Hepatocyte (in vitro differentiated cells): ENCODE results near the gene CDHR1. TPM values are rescaled to one million over a fixed set of nuclear protein-coding genes. Genes with fewer than 3 reads are reported as not detected.

Experiments
- DNase-seq: peaks from one replicate; pipeline ENCODE4 v3.0.0-alpha.2; 2016; ENCODE audit warnings: low spot score
- H2AFZ ChIP-seq: fragments of 200-600 bp; sonication (generic); 2 replicates; pipeline ENCODE4 v1.6.0; 2016; ENCODE audit warnings: antibody characterized with exemption, mild to moderate bottlenecking
- H3K27ac ChIP-seq: fragments of 200-600 bp; sonication (generic); 2 replicates; pipeline ENCODE4 v1.5.1; 2016; ENCODE audit warnings: mild to moderate bottlenecking
- H3K27me3 ChIP-seq: fragments of 200-600 bp; sonication (generic); 2 replicates; pipeline ENCODE4 v1.6.1; 2016
- H3K36me3 ChIP-seq: fragments of 200-600 bp; sonication (generic); replicated peaks from 2 replicates; pipeline ENCODE4 v1.5.1; 2016; ENCODE audit warnings: low read depth; ENCODE audit not compliant: insufficient read depth
- H3K4me1 ChIP-seq: fragments of 200-600 bp; sonication (generic); 2 replicates; pipeline ENCODE4 v1.5.1; 2016; ENCODE audit warnings: mild to moderate bottlenecking, moderate library complexity; ENCODE audit not compliant: insufficient read depth
- H3K4me2 ChIP-seq: fragments of 200-600 bp; sonication (generic); 2 replicates; pipeline ENCODE4 v1.6.0; 2016
- H3K4me3 ChIP-seq: fragments of 200-600 bp; sonication (generic); 2 replicates; pipeline ENCODE4 v1.5.1; 2016; ENCODE audit warnings: mild to moderate bottlenecking
- H3K79me2 ChIP-seq: fragments of 200-600 bp; sonication (generic); 2 replicates; pipeline ENCODE4 v1.6.0; 2017; ENCODE audit warnings: mild to moderate bottlenecking
- H3K9me2 ChIP-seq: fragments of 200-600 bp; sonication (generic); replicated peaks from 2 replicates; pipeline ENCODE4 v1.6.0; 2017; ENCODE audit warnings: mild to moderate bottlenecking; ENCODE audit not compliant: insufficient read depth
- H3K9me3 ChIP-seq: fragments of 200-600 bp; sonication (generic); 2 replicates; pipeline ENCODE4 v1.5.1; 2016; ENCODE audit warnings: low read depth, mild to moderate bottlenecking
- H4K20me1 ChIP-seq: fragments of 200-600 bp; sonication (generic); 2 replicates; pipeline ENCODE4 v1.6.0; 2016; ENCODE audit warnings: mild to moderate bottlenecking; ENCODE audit not compliant: insufficient read depth, poor library complexity, severe bottlenecking
- EZH2 ChIP-seq: fragments of 200-600 bp; sonication (generic); IDR thresholded peaks from 2 replicates; pipeline ENCODE4 v1.6.1; 2016; ENCODE audit warnings: antibody characterized with exemption, mild to moderate bottlenecking, borderline replicate concordance
- EZH2phosphoT487 ChIP-seq: fragments of 200-600 bp; sonication (generic); IDR thresholded peaks from one replicate; pipeline ENCODE4 v1.6.1; 2018; ENCODE audit warnings: antibody characterized with exemption, mild to moderate bottlenecking, low read depth, moderate library complexity; ENCODE audit not compliant: unreplicated experiment, severe bottlenecking
- WGBS: methylation state at CpG from one replicate; pipeline ENCODE4 v1.1.6; 2016; ENCODE audit warnings: low lambda C conversion rate; ENCODE audit errors: missing lambda C conversion rate; 5-methylcytosine and 5-hydroxymethylcytosine counted together
- polyA plus RNA-seq: library from polyadenylated mRNA; unstranded; fragments of >200 nt; fragmentation: Nextera tagmentation; extraction: Ambion mirVana; gene quantifications from 2 replicates; pipeline ENCODE4 v1.2.1, GENCODE V29; 2016
- total RNA-seq: library from RNA; depleted of rRNA; stranded (reverse); fragments of >200 nt; gene quantifications from 2 replicates; pipeline ENCODE4 v1.2.3, GENCODE V29; 2014
- TF ChIP-seq, protein P1 (sequence below): fragments of 200-600 bp; sonication (generic); IDR thresholded peaks from 2 replicates; pipeline ENCODE4 v1.5.1; 2016; ENCODE audit warnings: antibody characterized with exemption, mild to moderate bottlenecking; ENCODE audit not compliant: poor library complexity

The CDHR1 gene
- total and polyA plus RNA-seq, 2 experiments from 2014 or later: 0.03 TPM; not detected in 1

DNA sequence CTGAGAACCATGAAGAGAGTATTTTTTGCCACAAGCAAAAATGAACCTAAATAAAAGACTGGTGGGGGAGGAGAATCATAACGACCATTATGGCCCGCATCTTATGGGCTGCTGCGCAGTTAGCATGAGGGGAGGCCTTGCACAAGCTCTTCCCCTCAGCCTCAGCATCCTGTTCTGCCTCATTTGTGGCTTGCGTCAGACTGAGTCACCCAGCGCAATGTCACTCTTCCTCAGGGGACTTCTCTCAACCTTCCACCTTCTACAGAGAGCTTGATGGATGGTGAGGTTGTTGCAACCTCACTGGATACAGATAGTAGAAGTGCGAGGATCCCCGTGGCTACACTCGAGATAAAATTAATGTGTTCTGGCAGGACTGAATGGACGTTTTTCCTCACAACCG, 37.6 kb upstream of the CDHR1 start:
- H3K9me2 ChIP-seq: no peaks in the 10 kb centered on the region
- no peaks in the 10 kb centered on the region for H4K20me1 ChIP-seq
- H2AFZ ChIP-seq: no peak overlapping the region
- no peak overlapping the region for H3K27ac ChIP-seq
- no peaks in the 10 kb centered on the region for H3K36me3 ChIP-seq
- DNase-seq: no peak
- no peaks in the 10 kb centered on the region for H3K4me1 ChIP-seq
- H3K9me3 ChIP-seq: no peaks in the 10 kb centered on the region
- no peak overlapping the region for H3K4me2 ChIP-seq
- H3K4me3 ChIP-seq: no peak overlapping the region
- 86% methylated on average over 10 of the region's 10 CpGs for WGBS
- TF ChIP-seq EZH2phosphoT487 (no peak), EZH2 (no peak)
- TF ChIP-seq, protein P1, sequence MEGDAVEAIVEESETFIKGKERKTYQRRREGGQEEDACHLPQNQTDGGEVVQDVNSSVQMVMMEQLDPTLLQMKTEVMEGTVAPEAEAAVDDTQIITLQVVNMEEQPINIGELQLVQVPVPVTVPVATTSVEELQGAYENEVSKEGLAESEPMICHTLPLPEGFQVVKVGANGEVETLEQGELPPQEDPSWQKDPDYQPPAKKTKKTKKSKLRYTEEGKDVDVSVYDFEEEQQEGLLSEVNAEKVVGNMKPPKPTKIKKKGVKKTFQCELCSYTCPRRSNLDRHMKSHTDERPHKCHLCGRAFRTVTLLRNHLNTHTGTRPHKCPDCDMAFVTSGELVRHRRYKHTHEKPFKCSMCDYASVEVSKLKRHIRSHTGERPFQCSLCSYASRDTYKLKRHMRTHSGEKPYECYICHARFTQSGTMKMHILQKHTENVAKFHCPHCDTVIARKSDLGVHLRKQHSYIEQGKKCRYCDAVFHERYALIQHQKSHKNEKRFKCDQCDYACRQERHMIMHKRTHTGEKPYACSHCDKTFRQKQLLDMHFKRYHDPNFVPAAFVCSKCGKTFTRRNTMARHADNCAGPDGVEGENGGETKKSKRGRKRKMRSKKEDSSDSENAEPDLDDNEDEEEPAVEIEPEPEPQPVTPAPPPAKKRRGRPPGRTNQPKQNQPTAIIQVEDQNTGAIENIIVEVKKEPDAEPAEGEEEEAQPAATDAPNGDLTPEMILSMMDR: no peak
- H3K79me2 ChIP-seq: no peaks in the 10 kb centered on the region
- peaks cover 3% of the 10 kb centered on the region for H3K27me3 ChIP-seq

DNA sequence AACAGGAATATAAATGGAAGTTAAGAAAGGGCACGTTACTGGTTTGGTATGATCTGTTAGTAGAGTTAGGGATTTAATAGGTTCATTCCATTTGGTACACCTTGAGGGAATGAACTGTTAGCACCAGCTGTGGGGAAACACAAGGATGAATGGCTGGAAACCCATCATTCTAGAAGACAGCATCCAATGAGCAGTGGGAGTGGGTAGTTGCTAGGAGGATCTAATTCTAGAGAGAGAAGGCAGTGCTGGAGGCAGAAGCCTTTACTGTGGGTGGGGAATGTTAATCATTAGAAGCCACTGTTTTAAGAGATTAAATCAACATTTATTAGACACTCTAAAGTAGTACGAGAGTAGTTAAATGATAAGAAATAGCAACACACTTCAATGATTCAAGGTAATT, 36.3 kb upstream of the CDHR1 start:
- Histone ChIP-seq H3K9me2 (no peaks in the 10 kb centered on the region), H3K27ac (no peak overlapping the region), H3K4me1 (no peaks in the 10 kb centered on the region), H3K36me3 (no peaks in the 10 kb centered on the region), H3K9me3 (no peaks in the 10 kb centered on the region), H3K4me2 (no peak overlapping the region), H3K79me2 (no peaks in the 10 kb centered on the region), H4K20me1 (no peaks in the 10 kb centered on the region), H3K4me3 (no peak overlapping the region), H3K27me3 (peaks cover 3% of the 10 kb centered on the region), H2AFZ (no peak overlapping the region)
- 78% methylated on average over 2 of the region's 2 CpGs for WGBS
- DNase-seq: no peak
- no peak for TF ChIP-seq EZH2phosphoT487
- TF ChIP-seq EZH2: no peak
- TF ChIP-seq, protein P1: no peak

DNA sequence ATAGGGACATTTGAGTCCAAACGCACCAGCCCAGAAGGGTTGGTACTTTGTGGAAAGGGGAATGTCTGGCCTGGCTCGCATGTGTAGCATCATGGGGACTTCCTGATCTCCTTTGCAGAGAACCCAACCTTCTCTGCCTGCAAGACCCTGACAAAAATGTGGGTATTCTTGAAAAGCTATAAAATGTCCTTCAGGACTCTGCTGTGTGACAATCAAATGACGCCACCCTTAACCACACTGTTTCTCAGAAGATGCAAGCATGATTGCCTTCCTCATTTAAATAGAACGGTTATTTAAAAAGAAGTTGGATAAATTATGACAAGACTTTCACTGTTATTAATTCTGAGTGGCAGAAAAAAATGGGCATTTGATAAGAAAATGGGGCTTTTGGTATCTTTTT, 35.8 kb upstream of the CDHR1 start:
- H3K27me3 ChIP-seq: peaks cover 3% of the 10 kb centered on the region
- no peaks in the 10 kb centered on the region for H3K36me3 ChIP-seq
- H3K4me3 ChIP-seq: no peak overlapping the region
- TF ChIP-seq EZH2: no peak
- TF ChIP-seq EZH2phosphoT487: no peak
- TF ChIP-seq, protein P1: no peak
- WGBS: 90% methylated on average over 4 of the region's 4 CpGs
- H2AFZ ChIP-seq: no peak overlapping the region
- H3K4me2 ChIP-seq: no peak overlapping the region
- no peak overlapping the region for H3K27ac ChIP-seq
- H3K9me2 ChIP-seq: no peaks in the 10 kb centered on the region
- DNase-seq: no peak
- no peaks in the 10 kb centered on the region for H3K9me3 ChIP-seq
- H4K20me1 ChIP-seq: no peaks in the 10 kb centered on the region
- no peaks in the 10 kb centered on the region for H3K79me2 ChIP-seq
- no peaks in the 10 kb centered on the region for H3K4me1 ChIP-seq

DNA sequence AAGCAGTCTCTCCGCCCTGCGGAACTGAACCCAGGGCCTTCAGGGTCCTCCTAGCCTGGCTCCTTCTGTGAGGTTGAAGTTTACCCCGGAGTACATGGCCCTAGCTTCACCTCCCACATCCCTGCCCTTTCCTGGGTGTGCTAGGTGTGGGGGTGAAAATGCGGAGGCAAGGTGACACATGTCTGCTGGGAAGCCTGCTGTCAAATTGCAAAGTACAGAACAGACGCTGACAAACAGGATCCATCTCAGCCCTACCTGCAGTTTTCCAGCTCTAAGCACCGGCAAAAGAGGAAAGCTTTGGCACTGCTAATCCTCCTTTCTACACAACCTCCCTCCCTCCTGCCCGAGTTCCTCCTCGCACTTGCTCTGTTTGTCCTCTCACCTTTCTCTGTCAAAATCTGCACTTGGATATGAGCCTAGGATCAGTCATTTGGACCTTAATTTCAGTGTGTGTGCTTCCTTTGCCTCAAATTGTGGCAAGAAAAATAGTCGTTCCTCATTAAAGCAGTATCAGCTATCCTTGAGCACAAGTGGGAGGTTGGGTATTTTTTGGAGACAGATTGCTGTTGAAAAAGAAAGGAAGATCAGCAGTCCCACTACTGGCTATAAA, 35.2 kb upstream of the CDHR1 start:
- H4K20me1 ChIP-seq: no peaks in the 10 kb centered on the region
- H3K4me1 ChIP-seq: no peaks in the 10 kb centered on the region
- no peak overlapping the region for H3K27ac ChIP-seq
- TF ChIP-seq EZH2phosphoT487 (no peak), EZH2 (no peak)
- TF ChIP-seq, protein P1: no peak
- no peak overlapping the region for H3K4me3 ChIP-seq
- no peaks in the 10 kb centered on the region for H3K79me2 ChIP-seq
- no peak overlapping the region for H3K4me2 ChIP-seq
- DNase-seq: no peak
- H3K27me3 ChIP-seq: peaks cover 6% of the 10 kb centered on the region
- H3K9me3 ChIP-seq: no peaks in the 10 kb centered on the region
- H3K9me2 ChIP-seq: no peaks in the 10 kb centered on the region
- 37% methylated on average over 9 of the region's 9 CpGs for WGBS
- H2AFZ ChIP-seq: no peak overlapping the region
- no peaks in the 10 kb centered on the region for H3K36me3 ChIP-seq
